Fibroblast of lung (primary cell): ENCODE data around the gene LIMK1. TPM values are rescaled to one million over a fixed set of nuclear protein-coding genes. Genes with fewer than 3 reads are reported as not detected.
"Not testable (repeated sequence)": the region's sequence is repeated elsewhere in the genome, so short reads cannot be mapped to it uniquely, and the experiment has no call there.

Source experiments
- DNase-seq, 2 donors: peaks; one replicate each; pipeline versions ENCODE4 v3.0.0 to v3.0.0-alpha.2; 2010; ENCODE audit warnings: low read depth in 2 of 2
- H2AFZ ChIP-seq: 2 replicates; pipeline ENCODE4 v1.5.1; 2012; ENCODE audit warnings: low read length, control low read depth, inconsistent platforms
- H3K27ac ChIP-seq: 2 replicates; pipeline ENCODE4 v1.5.1; 2011; ENCODE audit warnings: low read length, control low read depth; ENCODE audit not compliant: insufficient read depth
- H3K27me3 ChIP-seq: 2 replicates; pipeline ENCODE4 v1.5.1; 2011; ENCODE audit warnings: mild to moderate bottlenecking, low read length; ENCODE audit not compliant: control insufficient read depth, insufficient read depth
- H3K36me3 ChIP-seq: 2 replicates; pipeline ENCODE4 v1.5.1; 2011; ENCODE audit warnings: low read length; ENCODE audit not compliant: control insufficient read depth, insufficient read depth
- H3K4me1 ChIP-seq: 2 replicates; pipeline ENCODE4 v1.5.1; 2011; ENCODE audit warnings: low read length; ENCODE audit not compliant: control insufficient read depth, insufficient read depth; ENCODE audit errors: extremely low read depth
- H3K4me2 ChIP-seq: 2 replicates; pipeline ENCODE4 v1.5.1; 2011; ENCODE audit warnings: low read length, control low read depth; ENCODE audit not compliant: insufficient read depth; ENCODE audit errors: extremely low read depth
- H3K4me3 ChIP-seq, 4 experiments: fragments of 200-600 bp in 1 of 4; sonication (generic) in 1 of 4; replicated peaks in 1 of 4; 2 replicates each; pipeline ENCODE4 v1.5.1; 2011 to 2016; ENCODE audit warnings: low read length in 4 of 4, low read depth in 3 of 4, mild to moderate bottlenecking in 3 of 4, control low read depth in 2 of 4, inconsistent platforms in 1 of 4, mixed read lengths in 1 of 4; ENCODE audit not compliant: insufficient read depth in 1 of 4; ENCODE audit errors: control extremely low read depth in 1 of 4
- H3K79me2 ChIP-seq: 2 replicates; pipeline ENCODE4 v1.5.1; 2012; ENCODE audit warnings: mild to moderate bottlenecking, low read length, inconsistent platforms; ENCODE audit not compliant: control insufficient read depth, insufficient read depth
- H3K9ac ChIP-seq: 2 replicates; pipeline ENCODE4 v1.5.1; 2011; ENCODE audit warnings: mild to moderate bottlenecking, low read length, control low read depth; ENCODE audit not compliant: insufficient read depth
- H3K9me3 ChIP-seq: 2 replicates; pipeline ENCODE4 v1.5.1; 2012; ENCODE audit warnings: low read depth, low read length; ENCODE audit not compliant: control insufficient read depth, insufficient read depth
- H4K20me1 ChIP-seq: 2 replicates; pipeline ENCODE4 v1.5.1; 2011; ENCODE audit warnings: low read length; ENCODE audit not compliant: control insufficient read depth, insufficient read depth; ENCODE audit errors: extremely low read depth
- EZH2 ChIP-seq: IDR thresholded peaks from 2 replicates; pipeline ENCODE4 v1.5.1; 2012; ENCODE audit warnings: low read length, control low read depth, mild to moderate bottlenecking; ENCODE audit errors: missing control alignments
- polyA plus RNA-seq, 2 donors: library from polyadenylated mRNA; depleted of rRNA in 1 of 2; stranded (reverse) in 1 of 2; unstranded in 1 of 2; fragments of >200 nt; gene quantifications; 2 replicates each; pipeline ENCODE4 v1.2.1, GENCODE V29; 2011 to 2012; ENCODE audit warnings: missing spikeins in 1 of 2
- total RNA-seq: library from RNA; depleted of rRNA; stranded (reverse); fragments of >200 nt; gene quantifications from 2 replicates; pipeline ENCODE4 v1.2.1, GENCODE V29; 2014
- TF ChIP-seq, protein P1 (sequence below), 2 donors: IDR thresholded peaks in 1 of 2; conservative IDR thresholded peaks in 1 of 2; 1 replicate in 1 of 2; 2 replicates in 1 of 2; pipeline ENCODE4 v1.5.1; 2011 to 2012; ENCODE audit warnings: low read length in 2 of 2, control low read depth in 1 of 2, inconsistent platforms in 1 of 2, low read depth in 1 of 2, mild to moderate bottlenecking in 1 of 2

The LIMK1 gene
- total and polyA plus RNA-seq, 2 donors (not counting 1 experiment from before 2014, with no cell fraction given) = 22.5 TPM

DNA sequence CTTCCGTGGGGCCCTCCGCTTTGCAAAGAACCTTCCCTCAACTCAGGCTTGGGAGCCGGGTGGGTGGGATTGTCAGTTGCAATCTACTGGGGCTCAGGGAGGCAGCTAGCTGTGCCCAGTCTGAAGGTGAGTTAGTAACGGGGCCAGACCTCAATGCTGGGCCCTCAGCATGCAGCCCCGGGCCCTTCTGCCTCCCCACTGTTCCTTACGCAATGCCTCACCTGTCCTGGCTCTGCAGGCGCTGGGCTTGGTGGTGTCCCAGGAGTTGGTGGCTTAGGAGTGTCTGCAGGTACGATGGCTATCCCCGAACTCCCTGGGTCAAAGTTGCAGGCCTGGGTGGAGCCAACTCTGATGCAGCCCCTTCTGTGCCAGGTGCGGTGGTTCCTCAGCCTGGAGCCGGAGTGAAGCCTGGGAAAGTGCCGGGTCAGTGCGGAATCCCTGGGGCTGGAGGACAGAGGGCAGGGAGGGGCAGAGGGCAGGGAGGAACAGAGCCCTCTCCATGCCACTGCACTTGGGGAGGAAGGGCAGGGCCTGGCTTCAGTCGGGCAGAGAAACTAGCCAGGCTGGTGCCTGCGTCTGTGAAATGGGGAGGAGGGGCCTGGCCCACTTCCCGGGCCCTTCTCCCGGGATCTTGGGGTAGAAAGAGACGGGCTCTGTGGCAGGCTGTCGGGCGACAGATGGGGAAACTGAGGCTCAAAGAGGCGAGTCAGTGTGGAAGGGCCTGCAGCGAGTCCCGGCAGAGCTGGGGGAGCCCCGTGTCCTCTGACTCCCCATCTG lies 40.7 kb upstream of the LIMK1 start:
- H3K4me3 ChIP-seq = no peak overlapping the region
- no peak for TF ChIP-seq EZH2
- TF ChIP-seq, protein P1, sequence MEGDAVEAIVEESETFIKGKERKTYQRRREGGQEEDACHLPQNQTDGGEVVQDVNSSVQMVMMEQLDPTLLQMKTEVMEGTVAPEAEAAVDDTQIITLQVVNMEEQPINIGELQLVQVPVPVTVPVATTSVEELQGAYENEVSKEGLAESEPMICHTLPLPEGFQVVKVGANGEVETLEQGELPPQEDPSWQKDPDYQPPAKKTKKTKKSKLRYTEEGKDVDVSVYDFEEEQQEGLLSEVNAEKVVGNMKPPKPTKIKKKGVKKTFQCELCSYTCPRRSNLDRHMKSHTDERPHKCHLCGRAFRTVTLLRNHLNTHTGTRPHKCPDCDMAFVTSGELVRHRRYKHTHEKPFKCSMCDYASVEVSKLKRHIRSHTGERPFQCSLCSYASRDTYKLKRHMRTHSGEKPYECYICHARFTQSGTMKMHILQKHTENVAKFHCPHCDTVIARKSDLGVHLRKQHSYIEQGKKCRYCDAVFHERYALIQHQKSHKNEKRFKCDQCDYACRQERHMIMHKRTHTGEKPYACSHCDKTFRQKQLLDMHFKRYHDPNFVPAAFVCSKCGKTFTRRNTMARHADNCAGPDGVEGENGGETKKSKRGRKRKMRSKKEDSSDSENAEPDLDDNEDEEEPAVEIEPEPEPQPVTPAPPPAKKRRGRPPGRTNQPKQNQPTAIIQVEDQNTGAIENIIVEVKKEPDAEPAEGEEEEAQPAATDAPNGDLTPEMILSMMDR (conservative IDR thresholded peaks at IDR 0.05 in 1 of 2, IDR thresholded peaks at IDR 0.05 in 1 of 2; ENCODE audit: low read depth in 1 of 2, low read length in 2 of 2) = no peak
- H3K9me3 ChIP-seq = no peaks in the 10 kb centered on the region
- H3K36me3 ChIP-seq = no peaks in the 10 kb centered on the region
- H3K9ac ChIP-seq = no peak overlapping the region
- H3K4me1 ChIP-seq = no peaks in the 10 kb centered on the region
- no peak for DNase-seq
- H3K79me2 ChIP-seq = no peaks in the 10 kb centered on the region
- H2AFZ ChIP-seq = no peak overlapping the region
- H3K27ac ChIP-seq = no peak overlapping the region
- no peaks in the 10 kb centered on the region for H4K20me1 ChIP-seq
- H3K4me2 ChIP-seq = no peak overlapping the region
- no peaks in the 10 kb centered on the region for H3K27me3 ChIP-seq

DNA sequence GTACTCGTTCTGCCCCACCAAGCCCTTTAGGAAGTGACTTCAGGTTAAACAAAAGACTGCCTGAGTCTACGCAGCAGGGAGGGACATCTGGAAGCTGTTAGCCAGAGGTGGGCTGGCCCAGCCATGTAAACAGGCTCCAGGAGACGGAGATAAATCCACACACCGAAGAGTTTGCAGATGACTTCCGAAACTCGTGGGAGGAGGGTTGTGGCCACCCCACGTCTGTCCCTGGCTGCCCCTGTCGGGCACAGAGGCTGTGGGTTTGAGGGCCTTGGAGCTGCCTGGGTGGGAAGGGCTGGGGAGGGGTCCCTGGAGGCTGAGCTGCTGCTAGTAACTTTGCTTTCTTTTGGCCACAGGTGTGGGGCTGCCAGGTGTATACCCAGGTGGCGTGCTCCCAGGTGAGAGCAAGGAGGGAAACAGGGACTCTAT lies 40.1 kb upstream of the LIMK1 start:
- Histone ChIP-seq H3K79me2 (no peaks in the 10 kb centered on the region), H4K20me1 (no peaks in the 10 kb centered on the region), H3K36me3 (no peaks in the 10 kb centered on the region), H3K9me3 (no peaks in the 10 kb centered on the region), H3K4me3 (no peak overlapping the region), H3K4me2 (no peak overlapping the region), H2AFZ (no peak overlapping the region), H3K27me3 (no peaks in the 10 kb centered on the region), H3K27ac (no peak overlapping the region), H3K4me1 (no peaks in the 10 kb centered on the region), H3K9ac (no peak overlapping the region)
- TF ChIP-seq, protein P1 (conservative IDR thresholded peaks at IDR 0.05 in 1 of 2, IDR thresholded peaks at IDR 0.05 in 1 of 2; ENCODE audit: low read depth in 1 of 2, low read length in 2 of 2) = no peak
- TF ChIP-seq EZH2 = no peak
- DNase-seq = peak in 1 of 2 donors; percentile 59

DNA sequence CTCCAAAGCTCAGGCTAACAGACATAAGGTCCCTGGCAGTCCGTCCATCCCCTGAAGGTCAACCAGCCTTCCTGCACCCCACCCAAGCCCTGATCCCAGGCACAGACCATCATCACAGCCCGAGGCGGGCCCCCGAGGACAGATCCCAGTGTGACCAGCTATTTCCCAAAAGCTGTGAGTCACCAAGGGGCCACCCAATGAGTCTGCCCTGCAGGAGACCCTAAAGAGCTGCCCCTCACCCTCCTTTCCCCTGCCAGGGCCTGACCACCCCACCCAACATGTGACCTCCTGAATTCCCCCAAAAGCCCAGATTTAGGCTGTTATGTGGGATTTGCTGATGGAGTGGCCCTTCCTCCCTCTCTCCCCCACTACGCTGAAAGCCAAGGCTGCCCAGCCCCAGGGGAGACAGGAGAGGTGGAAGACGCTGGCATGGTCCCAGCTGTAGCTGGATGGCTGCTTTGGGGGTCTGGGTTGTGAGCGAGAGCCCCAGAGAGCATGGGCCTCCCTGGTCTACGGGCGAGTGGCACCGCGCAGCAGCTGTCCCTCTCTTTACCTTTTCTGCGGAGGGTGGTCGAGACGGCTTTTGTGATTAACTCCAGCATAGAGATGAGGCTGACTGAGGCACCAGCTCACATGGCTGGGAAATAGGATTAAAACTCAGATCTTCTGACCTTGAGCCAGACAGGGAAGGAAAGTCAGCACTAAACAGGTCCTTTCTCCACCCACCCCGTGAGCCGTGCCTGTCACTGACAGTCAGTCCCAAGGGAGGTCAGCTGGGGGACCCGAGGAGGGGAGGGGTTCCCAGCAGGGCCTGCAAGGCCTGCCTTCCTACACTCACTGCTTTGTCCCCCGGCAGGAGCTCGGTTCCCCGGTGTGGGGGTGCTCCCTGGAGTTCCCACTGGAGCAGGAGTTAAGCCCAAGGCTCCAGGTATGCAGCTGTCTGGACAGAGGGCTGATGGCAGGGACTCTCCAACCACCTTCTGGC lies 38.9 kb upstream of the LIMK1 start:
- Histone ChIP-seq H3K27ac (no peak overlapping the region), H3K9ac (no peak overlapping the region), H3K79me2 (no peaks in the 10 kb centered on the region), H3K36me3 (no peaks in the 10 kb centered on the region), H3K4me2 (no peak overlapping the region), H3K9me3 (no peaks in the 10 kb centered on the region), H2AFZ (no peak overlapping the region), H3K4me3 (no peak overlapping the region), H3K27me3 (no peaks in the 10 kb centered on the region), H3K4me1 (no peaks in the 10 kb centered on the region), H4K20me1 (peaks cover 2% of the 10 kb centered on the region)
- TF ChIP-seq EZH2 = no peak
- TF ChIP-seq, protein P1 (conservative IDR thresholded peaks at IDR 0.05 in 1 of 2, IDR thresholded peaks at IDR 0.05 in 1 of 2; ENCODE audit: low read depth in 1 of 2, low read length in 2 of 2) = no peak
- no peak for DNase-seq

DNA sequence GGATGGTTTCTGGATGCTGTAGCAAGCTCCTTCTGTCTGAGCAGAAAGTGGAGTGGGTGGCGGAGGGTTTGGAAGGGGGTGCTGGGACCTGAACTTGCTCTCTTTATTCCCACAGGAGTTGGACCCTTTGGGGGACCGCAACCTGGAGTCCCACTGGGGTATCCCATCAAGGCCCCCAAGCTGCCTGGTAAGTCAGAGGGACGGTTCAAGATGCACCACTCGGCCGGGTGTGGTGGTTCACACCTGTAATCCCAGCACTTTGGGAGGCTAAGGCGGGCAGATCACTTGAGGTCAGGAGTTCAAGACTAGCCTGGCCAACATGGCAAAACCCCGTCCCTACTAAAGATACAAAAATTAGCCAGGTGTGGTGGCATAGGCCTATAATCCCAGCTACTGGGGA lies 37.0 kb upstream of the LIMK1 start:
- H2AFZ ChIP-seq, H3K4me1 ChIP-seq, H3K4me3 ChIP-seq, H3K27ac ChIP-seq, H3K27me3 ChIP-seq, H3K4me2 ChIP-seq, DNase-seq, H3K9me3 ChIP-seq, H3K9ac ChIP-seq, H3K36me3 ChIP-seq, H4K20me1 ChIP-seq, H3K79me2 ChIP-seq: not testable (repeated sequence)
